Choroid plexus epithelial cell (primary cell): ENCODE measurements around the gene F7.

Experiments
- DNase-seq: peaks from one replicate; pipeline ENCODE4 v3.0.0-alpha.2; 2010; ENCODE audit warnings: low read depth
- H3K4me3 ChIP-seq: 2 replicates; pipeline ENCODE4 v1.5.1; 2011; ENCODE audit warnings: low read depth, mild to moderate bottlenecking, control low read depth, low read length, moderate library complexity
- CTCF ChIP-seq: conservative IDR thresholded peaks from 2 replicates; pipeline ENCODE4 v1.5.1; 2011; ENCODE audit warnings: low read depth, mild to moderate bottlenecking, control low read depth, inconsistent platforms, low read length, moderate library complexity

Gene F7

GRCh38 chr13:113087923-113088690, 17.5 kb upstream of the F7 start:
- no peak overlapping the region for H3K4me3 ChIP-seq
- no peak for DNase-seq
- TF ChIP-seq CTCF: no peak

DNA sequence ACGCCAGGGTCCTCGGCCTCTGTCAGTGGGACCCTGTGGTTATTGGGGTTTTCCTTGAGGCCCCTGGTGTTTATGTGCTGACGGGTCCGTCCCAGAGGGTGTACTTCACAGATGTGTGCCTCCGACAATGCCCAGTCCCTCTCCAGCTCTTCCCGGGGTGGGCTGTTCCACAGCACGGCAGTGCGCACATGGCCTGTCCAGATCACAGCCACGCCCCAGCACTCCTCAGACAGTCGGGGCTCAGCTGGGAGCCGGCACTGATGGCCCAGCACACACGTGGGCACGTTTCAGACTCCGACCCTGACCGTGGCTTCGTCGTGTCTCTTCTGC, 16.9 kb upstream of the F7 start:
- TF ChIP-seq CTCF: no peak
- H3K4me3 ChIP-seq: no peak overlapping the region
- no peak for DNase-seq

DNA sequence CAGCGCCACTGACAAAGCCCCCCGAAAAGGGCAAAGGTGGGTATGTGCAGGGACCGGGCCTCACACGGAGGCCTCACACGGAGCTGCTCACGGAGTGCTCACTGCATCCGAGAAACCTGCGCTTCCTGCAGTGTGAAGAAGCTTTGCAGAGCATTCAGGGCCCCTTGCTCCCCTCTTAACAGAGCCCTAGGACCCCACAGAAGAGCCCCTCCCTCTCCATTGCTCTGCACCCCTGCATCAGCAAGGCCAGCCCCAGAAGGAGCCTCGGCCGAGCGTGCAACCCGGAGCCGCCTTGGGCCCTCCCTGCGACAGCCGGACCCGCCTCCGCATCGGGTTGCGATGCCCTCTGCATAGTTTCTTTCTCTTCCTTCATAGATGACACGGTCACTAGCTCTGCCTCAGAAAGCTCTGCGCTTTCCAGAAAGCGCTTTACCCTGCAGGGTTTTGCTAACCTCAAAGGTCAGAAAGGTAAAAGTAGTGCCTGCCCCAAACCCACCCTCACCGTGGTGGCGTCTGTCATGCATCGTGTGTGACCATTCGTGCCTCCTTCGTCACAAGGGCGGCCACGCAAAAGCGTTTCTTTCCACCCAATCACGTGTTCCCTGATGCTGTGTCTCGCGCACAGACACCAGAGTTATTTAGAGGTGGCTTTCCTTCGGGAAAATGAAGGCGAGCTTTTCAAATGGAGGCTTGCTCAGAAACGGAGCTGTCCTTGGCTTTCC, 15.7 kb upstream of the F7 start:
- DNase-seq: no peak
- H3K4me3 ChIP-seq: no peak overlapping the region
- no peak for TF ChIP-seq CTCF

DNA sequence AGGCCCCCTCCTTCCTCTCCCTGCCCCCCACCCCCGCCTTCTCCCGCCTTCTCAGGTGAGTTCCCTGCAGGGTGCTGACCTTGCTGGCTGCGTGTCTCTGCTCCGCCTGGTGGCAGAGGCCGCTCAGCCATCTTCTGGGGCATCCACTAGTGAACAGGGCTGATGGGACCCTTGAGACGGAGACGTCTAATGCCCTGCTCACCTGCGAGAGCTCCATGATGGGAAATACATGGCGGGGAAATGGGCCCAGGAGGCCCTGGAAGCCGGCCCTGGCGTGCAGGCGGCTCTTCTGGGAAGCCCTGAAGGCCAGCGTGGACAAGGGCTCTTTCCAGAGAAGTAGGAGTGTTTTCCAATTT, 15.2 kb upstream of the F7 start:
- H3K4me3 ChIP-seq: no peak overlapping the region
- no peak for TF ChIP-seq CTCF
- no peak for DNase-seq

DNA sequence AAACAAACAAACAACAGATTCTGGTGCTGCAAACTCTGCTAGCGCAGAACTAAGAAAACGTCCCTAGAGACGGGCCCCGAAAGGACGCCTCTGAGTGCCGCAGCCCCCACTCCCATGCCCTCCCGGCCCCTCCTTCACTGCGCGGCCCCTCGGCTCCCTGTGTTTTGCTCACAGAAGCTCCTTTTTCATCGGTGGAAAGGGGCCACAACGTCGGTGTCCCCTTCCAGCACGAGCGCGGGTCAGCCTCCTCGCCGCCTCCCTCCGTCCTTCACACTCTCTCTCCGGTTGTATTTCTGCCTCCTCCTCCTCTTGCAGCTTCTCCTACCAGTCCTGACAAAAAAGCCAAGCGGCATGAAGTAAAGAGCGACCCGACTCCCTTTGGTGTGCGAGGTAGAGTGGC, 14.8 kb upstream of the F7 start:
- no peak for DNase-seq
- H3K4me3 ChIP-seq: no peak overlapping the region
- TF ChIP-seq CTCF: no peak

- no peak overlapping the region for H3K4me3 ChIP-seq
- no peak for TF ChIP-seq CTCF
- no peak for DNase-seq
Observed at GRCh38 chr13:113091211-113091771, 14.3 kb upstream of the F7 start.
